ENCODE data around the gene DGKB.

Gene DGKB

GRCh38 chr7:14600766-14601367 lies 301.7 kb downstream of the DGKB start:
- peaks cover 9% of the 10 kb centered on the region for H3K9me3 Mint-ChIP-seq (ENCODE audit: low read depth)

DNA sequence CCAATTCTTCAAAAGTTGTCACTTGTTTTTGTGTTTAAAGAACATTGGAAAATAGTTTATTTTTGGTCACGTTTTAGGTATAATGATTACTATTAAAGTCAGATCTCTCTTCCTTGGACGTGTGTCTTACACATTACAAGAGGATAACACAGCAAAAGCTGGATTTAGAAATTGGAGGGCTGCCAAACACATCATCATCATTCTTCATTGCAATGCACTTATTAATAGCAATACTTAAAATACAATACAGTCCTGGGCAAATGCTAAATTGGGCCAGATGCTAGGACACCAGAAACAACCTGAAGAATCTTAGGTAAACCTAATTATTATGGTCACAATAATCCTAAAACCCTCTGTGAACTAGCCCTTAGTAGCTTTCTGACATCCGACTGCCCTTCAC lies 303.6 kb downstream of the DGKB start:
- no peaks in the 10 kb centered on the region for H3K4me1 Mint-ChIP-seq (ENCODE audit: low read depth)
- H3K27me3 Mint-ChIP-seq: no peaks in the 10 kb centered on the region
- H3K36me3 Mint-ChIP-seq: no peaks in the 10 kb centered on the region
- peaks cover 9% of the 10 kb centered on the region for H3K9me3 Mint-ChIP-seq (ENCODE audit: low read depth)
- no peak overlapping the region for H3K27ac Mint-ChIP-seq
- H3K4me3 Mint-ChIP-seq: no peak overlapping the region

More at GRCh38 chr7:14600766-14601367, 301.7 kb downstream of the DGKB start:
- no peak overlapping the region for H3K4me3 Mint-ChIP-seq
- H3K27ac Mint-ChIP-seq: no peak overlapping the region
- H3K27me3 Mint-ChIP-seq: no peaks in the 10 kb centered on the region
- no peaks in the 10 kb centered on the region for H3K36me3 Mint-ChIP-seq
- no peaks in the 10 kb centered on the region for H3K4me1 Mint-ChIP-seq (ENCODE audit: low read depth)

DNA sequence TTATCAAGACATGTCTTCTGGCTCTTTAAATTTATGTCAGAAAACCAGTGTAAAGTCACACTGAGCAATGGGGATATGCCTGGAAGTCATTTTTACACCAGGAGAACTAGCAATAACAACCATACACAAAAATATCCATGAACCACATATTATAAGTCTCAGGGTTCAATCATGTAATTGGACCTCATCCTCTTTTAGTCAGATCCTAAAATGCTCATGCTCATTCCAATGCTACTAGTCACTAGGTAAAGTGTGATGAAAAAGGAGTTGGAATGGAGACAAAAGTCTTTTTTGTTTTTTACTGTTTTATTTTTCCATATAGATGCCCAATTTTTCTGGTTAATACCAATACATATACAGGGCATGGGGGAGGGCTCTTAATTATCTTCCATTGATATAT lies 306.1 kb downstream of the DGKB start:
- no peaks in the 10 kb centered on the region for H3K27me3 Mint-ChIP-seq
- no peak overlapping the region for H3K4me3 Mint-ChIP-seq
- H3K27ac Mint-ChIP-seq: no peak overlapping the region
- H3K4me1 Mint-ChIP-seq (ENCODE audit: low read depth): no peaks in the 10 kb centered on the region
- H3K36me3 Mint-ChIP-seq: no peaks in the 10 kb centered on the region
- H3K9me3 Mint-ChIP-seq (ENCODE audit: low read depth): no peaks in the 10 kb centered on the region

DNA sequence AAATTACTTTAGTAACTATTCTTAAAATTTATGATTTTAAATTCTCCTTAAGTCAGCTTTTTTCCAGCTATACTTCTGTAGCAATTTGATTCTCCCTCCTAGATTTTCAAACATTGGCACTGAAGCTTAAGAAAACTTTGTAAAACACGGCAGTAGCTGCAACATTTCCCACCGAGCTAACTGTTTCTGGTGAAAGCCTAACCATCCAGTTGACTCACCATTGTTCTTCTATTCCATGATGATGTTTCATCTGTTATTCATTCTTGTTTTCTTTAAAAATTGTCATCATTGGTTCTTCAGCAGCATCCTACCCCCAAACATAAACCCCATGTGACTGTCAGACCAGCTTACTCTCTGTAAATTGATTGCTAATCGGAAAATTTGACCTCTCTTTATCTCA lies 312.3 kb downstream of the DGKB start:
- no peaks in the 10 kb centered on the region for H3K4me1 Mint-ChIP-seq (ENCODE audit: low read depth)
- H3K36me3 Mint-ChIP-seq: no peaks in the 10 kb centered on the region
- no peak overlapping the region for H3K27ac Mint-ChIP-seq
- H3K4me3 Mint-ChIP-seq: no peak overlapping the region
- peaks cover 7% of the 10 kb centered on the region for H3K9me3 Mint-ChIP-seq (ENCODE audit: low read depth)
- no peaks in the 10 kb centered on the region for H3K27me3 Mint-ChIP-seq

- peaks cover 13% of the 10 kb centered on the region for H3K9me3 Mint-ChIP-seq (ENCODE audit: low read depth)
- H3K4me3 Mint-ChIP-seq: no peak overlapping the region
- no peaks in the 10 kb centered on the region for H3K36me3 Mint-ChIP-seq
- no peaks in the 10 kb centered on the region for H3K4me1 Mint-ChIP-seq (ENCODE audit: low read depth)
- H3K27ac Mint-ChIP-seq: no peak overlapping the region
- no peaks in the 10 kb centered on the region for H3K27me3 Mint-ChIP-seq
These were observed 317.3 kb downstream of the DGKB start for GRCh38 chr7:14585232-14585631.

DNA sequence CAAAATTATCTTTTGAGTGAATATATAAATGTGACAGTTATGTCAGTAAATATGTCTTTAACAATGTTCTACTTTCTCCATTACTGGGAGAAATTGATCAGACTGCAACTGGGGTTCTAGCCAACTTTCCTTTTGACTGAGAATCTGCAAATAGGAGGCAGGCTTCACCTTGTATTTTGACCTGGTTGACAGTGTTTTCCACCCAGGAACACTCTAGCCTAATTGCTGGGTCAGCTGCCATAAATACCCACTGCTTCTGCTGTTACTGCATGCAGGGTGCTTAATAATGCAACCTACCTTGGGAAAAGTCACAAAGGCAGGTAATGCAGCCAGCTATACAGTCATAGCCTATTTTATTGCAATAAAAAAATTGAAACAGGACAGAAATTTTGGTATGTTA lies 319.0 kb downstream of the DGKB start:
- no peaks in the 10 kb centered on the region for H3K4me1 Mint-ChIP-seq (ENCODE audit: low read depth)
- H3K4me3 Mint-ChIP-seq: no peak overlapping the region
- no peaks in the 10 kb centered on the region for H3K27me3 Mint-ChIP-seq
- no peak overlapping the region for H3K27ac Mint-ChIP-seq
- no peaks in the 10 kb centered on the region for H3K36me3 Mint-ChIP-seq
- peaks cover 13% of the 10 kb centered on the region for H3K9me3 Mint-ChIP-seq (ENCODE audit: low read depth)

DNA sequence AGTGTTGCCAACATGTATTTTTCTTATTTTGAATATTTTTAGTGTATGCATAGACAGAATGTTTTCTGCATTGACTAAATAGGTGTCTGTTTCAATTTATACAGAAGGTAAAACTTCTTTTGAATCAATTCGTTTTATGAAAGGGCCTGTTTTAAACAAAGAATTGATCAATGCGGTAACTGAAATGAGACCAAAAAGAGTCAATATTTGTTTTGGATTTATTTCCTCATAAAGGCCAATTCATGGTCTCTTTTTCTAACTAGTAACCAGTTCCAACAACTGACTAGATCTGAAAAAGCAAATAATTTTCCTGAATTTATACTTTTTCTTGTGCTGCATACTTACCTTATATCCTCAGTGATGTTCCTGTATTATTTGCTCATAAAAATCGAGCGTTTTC lies 320.5 kb downstream of the DGKB start:
- Mint-ChIP-seq H3K27ac (no peak overlapping the region), H3K4me1 (ENCODE audit: low read depth) (no peaks in the 10 kb centered on the region), H3K27me3 (no peaks in the 10 kb centered on the region), H3K4me3 (no peak overlapping the region), H3K36me3 (no peaks in the 10 kb centered on the region), H3K9me3 (ENCODE audit: low read depth) (peaks cover 13% of the 10 kb centered on the region)

GRCh38 chr7:14579971-14580370 lies 322.6 kb downstream of the DGKB start:
- H3K36me3 Mint-ChIP-seq: no peaks in the 10 kb centered on the region

DNA sequence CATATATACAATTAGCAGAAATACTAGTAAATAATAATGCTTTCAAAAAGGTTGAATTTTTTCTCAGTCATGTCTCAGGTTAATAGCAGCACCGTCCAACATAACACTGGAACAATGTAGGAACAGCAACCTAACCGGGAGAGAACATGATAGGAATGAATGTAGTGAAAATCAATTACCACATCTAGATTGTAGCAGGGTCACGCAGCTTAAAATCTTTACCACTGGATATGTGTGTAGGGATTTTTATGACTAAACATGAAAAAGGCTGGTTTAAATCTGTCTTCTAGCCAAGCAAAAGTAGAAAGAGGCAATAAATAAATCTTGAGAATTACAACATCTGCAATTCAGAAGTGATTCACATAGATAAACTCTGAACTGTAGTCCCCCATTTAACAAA lies 326.0 kb downstream of the DGKB start:
- H3K4me3 Mint-ChIP-seq: no peak overlapping the region
- no peaks in the 10 kb centered on the region for H3K36me3 Mint-ChIP-seq
- H3K9me3 Mint-ChIP-seq (ENCODE audit: low read depth): peaks cover 4% of the 10 kb centered on the region
- H3K4me1 Mint-ChIP-seq (ENCODE audit: low read depth): no peaks in the 10 kb centered on the region
- H3K27me3 Mint-ChIP-seq: no peaks in the 10 kb centered on the region
- no peak overlapping the region for H3K27ac Mint-ChIP-seq

More at GRCh38 chr7:14579971-14580370, 322.6 kb downstream of the DGKB start:
- Mint-ChIP-seq H3K4me1 (ENCODE audit: low read depth) (no peaks in the 10 kb centered on the region), H3K27ac (no peak overlapping the region), H3K9me3 (ENCODE audit: low read depth) (peaks cover 5% of the 10 kb centered on the region), H3K27me3 (no peaks in the 10 kb centered on the region), H3K4me3 (no peak overlapping the region)

DNA sequence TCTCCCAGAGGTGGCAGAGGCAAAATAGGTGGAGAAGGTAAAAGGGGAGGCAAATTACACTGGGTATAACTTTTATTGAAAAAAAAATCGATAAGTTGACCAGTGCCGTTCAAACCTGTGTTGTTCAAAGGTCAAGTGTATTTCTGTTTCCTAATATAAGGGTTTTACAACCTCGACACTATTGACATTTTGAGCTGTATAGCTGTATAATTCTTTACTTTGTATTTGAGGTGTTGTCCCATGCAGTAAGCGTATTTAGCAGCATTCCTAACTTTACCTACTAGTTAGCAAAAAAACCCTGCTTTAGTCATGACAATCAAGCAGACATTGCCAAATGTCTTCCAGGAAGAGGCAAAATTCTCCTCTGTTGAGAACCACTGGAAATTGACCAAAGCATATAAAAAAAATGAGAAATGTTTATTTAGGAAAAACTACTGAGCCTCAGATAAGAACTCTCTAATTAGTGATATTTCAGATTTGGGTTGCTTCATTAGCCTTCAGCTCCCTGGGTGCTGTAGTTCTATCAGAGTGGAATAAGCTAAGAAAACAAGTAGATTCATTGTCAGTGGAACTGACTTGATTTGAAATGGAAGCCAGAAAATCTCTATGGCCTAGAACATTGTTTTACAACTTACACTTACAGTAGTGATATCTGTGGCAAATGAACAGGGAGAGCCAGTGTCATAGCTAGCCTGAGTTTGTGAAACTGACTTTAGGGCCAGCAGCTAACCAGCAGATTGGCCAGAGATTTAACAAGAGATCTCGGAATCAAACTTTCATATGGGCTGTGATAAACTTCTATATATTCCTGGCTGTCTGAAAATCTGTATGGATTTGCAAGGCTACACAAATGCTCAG lies 331.6 kb downstream of the DGKB start:
- H3K27ac Mint-ChIP-seq: no peak overlapping the region
- H3K4me1 Mint-ChIP-seq (ENCODE audit: low read depth): no peaks in the 10 kb centered on the region
- no peak overlapping the region for H3K4me3 Mint-ChIP-seq
- peaks cover 6% of the 10 kb centered on the region for H3K9me3 Mint-ChIP-seq (ENCODE audit: low read depth)
- no peaks in the 10 kb centered on the region for H3K27me3 Mint-ChIP-seq
- H3K36me3 Mint-ChIP-seq: no peaks in the 10 kb centered on the region

- no peak overlapping the region for H3K4me3 Mint-ChIP-seq
- peaks cover 3% of the 10 kb centered on the region for H3K9me3 Mint-ChIP-seq (ENCODE audit: low read depth)
- no peaks in the 10 kb centered on the region for H3K4me1 Mint-ChIP-seq (ENCODE audit: low read depth)
- no peaks in the 10 kb centered on the region for H3K27me3 Mint-ChIP-seq
- no peak overlapping the region for H3K27ac Mint-ChIP-seq
- no peaks in the 10 kb centered on the region for H3K36me3 Mint-ChIP-seq
These were observed 350.5 kb downstream of the DGKB start for GRCh38 chr7:14552060-14552459.

- Mint-ChIP-seq H3K4me3 (no peak overlapping the region), H3K36me3 (no peaks in the 10 kb centered on the region), H3K9me3 (ENCODE audit: low read depth) (peaks cover 3% of the 10 kb centered on the region)
These were observed 351.2 kb downstream of the DGKB start for GRCh38 chr7:14551310-14551709.

DNA sequence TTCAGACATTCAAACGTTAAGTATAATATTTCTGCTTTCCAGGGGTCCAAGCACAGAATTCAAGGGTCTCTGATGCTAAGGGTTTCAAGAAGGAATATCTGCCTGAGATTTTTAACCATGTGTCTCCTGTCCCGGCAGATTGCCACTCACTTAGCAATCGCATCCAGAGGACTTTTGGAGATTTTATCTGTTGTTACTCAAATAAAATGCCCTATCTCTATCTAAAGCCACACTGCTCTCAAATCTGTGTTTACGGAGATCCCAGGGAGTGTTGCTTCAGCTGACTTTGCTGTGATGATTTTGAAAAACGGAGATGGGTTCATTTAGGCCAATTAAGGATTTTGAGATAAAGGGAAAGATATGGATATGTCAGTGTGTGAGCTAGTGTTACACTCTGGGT lies 359.9 kb downstream of the DGKB start:
- Mint-ChIP-seq H3K4me3 (no peak overlapping the region), H3K4me1 (ENCODE audit: low read depth) (no peaks in the 10 kb centered on the region), H3K36me3 (no peaks in the 10 kb centered on the region), H3K27ac (no peak overlapping the region), H3K27me3 (no peaks in the 10 kb centered on the region), H3K9me3 (ENCODE audit: low read depth) (peaks cover 3% of the 10 kb centered on the region)

More at GRCh38 chr7:14551310-14551709, 351.2 kb downstream of the DGKB start:
- Mint-ChIP-seq H3K27me3 (no peaks in the 10 kb centered on the region), H3K4me1 (ENCODE audit: low read depth) (no peaks in the 10 kb centered on the region), H3K27ac (no peak overlapping the region)

- Mint-ChIP-seq H3K4me1 (ENCODE audit: low read depth) (no peaks in the 10 kb centered on the region), H3K4me3 (no peak overlapping the region), H3K36me3 (no peaks in the 10 kb centered on the region), H3K27me3 (no peaks in the 10 kb centered on the region), H3K9me3 (ENCODE audit: low read depth) (peaks cover 13% of the 10 kb centered on the region), H3K27ac (no peak overlapping the region)
These were observed 381.4 kb downstream of the DGKB start for GRCh38 chr7:14521183-14521582.

GRCh38 chr7:14510268-14510667 lies 392.3 kb downstream of the DGKB start:
- Mint-ChIP-seq H3K4me1 (ENCODE audit: low read depth) (no peaks in the 10 kb centered on the region), H3K27me3 (no peaks in the 10 kb centered on the region), H3K36me3 (no peaks in the 10 kb centered on the region), H3K9me3 (ENCODE audit: low read depth) (peaks cover 11% of the 10 kb centered on the region), H3K27ac (no peak overlapping the region), H3K4me3 (no peak overlapping the region)

GRCh38 chr7:14507617-14508016 lies 394.9 kb downstream of the DGKB start:
- Mint-ChIP-seq H3K4me3 (no peak overlapping the region), H3K27ac (no peak overlapping the region), H3K27me3 (no peaks in the 10 kb centered on the region), H3K4me1 (ENCODE audit: low read depth) (no peaks in the 10 kb centered on the region), H3K9me3 (ENCODE audit: low read depth) (peaks cover 8% of the 10 kb centered on the region), H3K36me3 (no peaks in the 10 kb centered on the region)
